H1 (cell line): ENCODE results near the gene CEP128.

Source experiments
- ASH2L ChIP-seq: fragments of 200-600, 300-600 bp; sonication (generic); IDR thresholded peaks from one replicate; pipeline ENCODE4 v1.7.1; 2017; ENCODE audit warnings: low read length
- BRCA1 ChIP-seq: IDR thresholded peaks from 2 replicates; pipeline ENCODE4 v1.6.1; 2012; ENCODE audit warnings: low read depth, low read length, improper control_type of control experiment
- EGR1 ChIP-seq: IDR thresholded peaks from 2 replicates; pipeline ENCODE4 v1.6.1; 2011; ENCODE audit warnings: low read depth, low read length, borderline replicate concordance
- GABPA ChIP-seq: IDR thresholded peaks from 2 replicates; pipeline ENCODE4 v1.6.1; 2011; ENCODE audit warnings: mild to moderate bottlenecking, low read length, moderate library complexity, borderline replicate concordance; ENCODE audit not compliant: insufficient read depth
- GTF2F1 ChIP-seq: IDR thresholded peaks from 2 replicates; pipeline ENCODE4 v1.6.1; 2012; ENCODE audit warnings: low read depth, low read length, improper control_type of control experiment, borderline replicate concordance
- POLR2AphosphoS5 ChIP-seq: IDR thresholded peaks from 2 replicates; pipeline ENCODE4 v1.6.1; 2011; ENCODE audit warnings: low read depth, low read length
- RFX5 ChIP-seq: IDR thresholded peaks from 2 replicates; pipeline ENCODE4 v1.6.1; 2011; ENCODE audit warnings: low read depth, low read length, improper control_type of control experiment, borderline replicate concordance
- SIN3A ChIP-seq, 2 experiments: IDR thresholded peaks in 1 of 2; conservative IDR thresholded peaks in 1 of 2; 2 replicates each; pipeline ENCODE4 v1.6.1; 2011 to 2012; ENCODE audit warnings: low read length in 2 of 2, improper control_type of control experiment in 1 of 2, low read depth in 1 of 2, mild to moderate bottlenecking in 1 of 2
- SIRT6 ChIP-seq: IDR thresholded peaks from one replicate; pipeline ENCODE4 v1.7.1; 2012; ENCODE audit warnings: low read length, inconsistent platforms
- SP1 ChIP-seq: IDR thresholded peaks from 2 replicates; pipeline ENCODE4 v1.6.1; 2011; ENCODE audit warnings: low read depth, low read length
- SP4 ChIP-seq: IDR thresholded peaks from 2 replicates; pipeline ENCODE4 v1.6.1; 2012; ENCODE audit warnings: low read length, inconsistent platforms
- SUZ12 ChIP-seq: fragments of 200-600 bp; sonication (generic); IDR thresholded peaks from 2 replicates; pipeline ENCODE4 v1.6.1; 2012; ENCODE audit warnings: mild to moderate bottlenecking, inconsistent platforms, low read length, moderate library complexity, mixed read lengths
- TF ChIP-seq, protein P1 (sequence below), 3 experiments: IDR thresholded peaks; 1 replicate in 2 of 3; 2 replicates in 1 of 3; pipeline versions ENCODE4 v1.5.1 to v1.6.1; 2011; ENCODE audit warnings: low read length in 3 of 3, mild to moderate bottlenecking in 3 of 3, inconsistent platforms in 2 of 3, low read depth in 1 of 3, moderate library complexity in 1 of 3; ENCODE audit not compliant: insufficient read depth in 1 of 3; ENCODE audit errors: control extremely low read depth in 1 of 3

DNA sequence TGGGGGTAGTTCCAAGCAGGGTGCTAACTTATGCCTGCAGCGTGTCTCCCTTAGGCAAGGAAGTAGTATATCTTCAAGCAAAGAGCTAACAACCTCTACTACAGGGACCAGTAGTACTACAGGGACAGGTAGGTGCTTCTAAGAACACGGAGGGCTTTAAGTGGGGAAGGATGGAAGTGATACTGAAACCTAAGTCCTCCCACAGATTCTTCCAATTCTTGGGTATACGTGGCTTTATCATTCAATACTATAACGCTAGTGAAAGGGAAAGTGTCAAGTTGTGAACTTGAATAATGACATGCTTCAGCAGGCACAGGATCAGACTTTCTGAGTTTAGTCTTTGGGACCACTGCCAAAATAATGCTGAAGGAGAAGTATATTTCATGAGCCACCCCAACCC lies 241.7 kb downstream of the CEP128 start:
- TF ChIP-seq GTF2F1 (no peak), SIN3A (conservative IDR thresholded peaks at IDR 0.05 in 1 of 2, IDR thresholded peaks at IDR 0.05 in 1 of 2; ENCODE audit: low read depth in 1 of 2, low read length in 2 of 2) (no peak), SP4 (no peak), SUZ12 (no peak), BRCA1 (no peak), ASH2L (no peak), POLR2AphosphoS5 (no peak), EGR1 (no peak), GABPA (no peak), RFX5 (no peak), SP1 (no peak), SIRT6 (no peak)
- TF ChIP-seq, protein P1, sequence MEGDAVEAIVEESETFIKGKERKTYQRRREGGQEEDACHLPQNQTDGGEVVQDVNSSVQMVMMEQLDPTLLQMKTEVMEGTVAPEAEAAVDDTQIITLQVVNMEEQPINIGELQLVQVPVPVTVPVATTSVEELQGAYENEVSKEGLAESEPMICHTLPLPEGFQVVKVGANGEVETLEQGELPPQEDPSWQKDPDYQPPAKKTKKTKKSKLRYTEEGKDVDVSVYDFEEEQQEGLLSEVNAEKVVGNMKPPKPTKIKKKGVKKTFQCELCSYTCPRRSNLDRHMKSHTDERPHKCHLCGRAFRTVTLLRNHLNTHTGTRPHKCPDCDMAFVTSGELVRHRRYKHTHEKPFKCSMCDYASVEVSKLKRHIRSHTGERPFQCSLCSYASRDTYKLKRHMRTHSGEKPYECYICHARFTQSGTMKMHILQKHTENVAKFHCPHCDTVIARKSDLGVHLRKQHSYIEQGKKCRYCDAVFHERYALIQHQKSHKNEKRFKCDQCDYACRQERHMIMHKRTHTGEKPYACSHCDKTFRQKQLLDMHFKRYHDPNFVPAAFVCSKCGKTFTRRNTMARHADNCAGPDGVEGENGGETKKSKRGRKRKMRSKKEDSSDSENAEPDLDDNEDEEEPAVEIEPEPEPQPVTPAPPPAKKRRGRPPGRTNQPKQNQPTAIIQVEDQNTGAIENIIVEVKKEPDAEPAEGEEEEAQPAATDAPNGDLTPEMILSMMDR (IDR thresholded peaks at IDR 0.05; ENCODE audit: control extremely low read depth in 1 of 3, insufficient read depth in 1 of 3, low read depth in 1 of 3, low read length in 3 of 3): no peak
